Mesothelial cell of epicardium (in vitro differentiated cells): ENCODE results near the gene CHST12. TPM values are rescaled to one million over a fixed set of nuclear protein-coding genes. Genes with fewer than 3 reads are reported as not detected.

Experiments used
- DNase-seq, 2 experiments: peaks; one replicate each; pipeline ENCODE4 v3.0.0; 2021; ENCODE audit warnings: low spot score in 2 of 2; ENCODE audit not compliant: unreplicated experiment in 2 of 2
- H3K27ac Mint-ChIP-seq: 2 replicates; pipeline ENCODE4 v1.8.0; 2021; ENCODE audit warnings: mixed read lengths
- H3K27me3 Mint-ChIP-seq: 2 replicates; pipeline ENCODE4 v1.8.0; 2021; ENCODE audit warnings: low read depth, mixed read lengths
- H3K36me3 Mint-ChIP-seq: 2 replicates; pipeline ENCODE4 v1.8.0; 2021; ENCODE audit warnings: mixed read lengths
- H3K4me1 Mint-ChIP-seq: 2 replicates; pipeline ENCODE4 v1.8.0; 2021; ENCODE audit warnings: mixed read lengths
- H3K4me3 Mint-ChIP-seq: 2 replicates; pipeline ENCODE4 v1.8.0; 2021; ENCODE audit warnings: mild to moderate bottlenecking, moderate library complexity, mixed read lengths
- H3K9me3 Mint-ChIP-seq: 2 replicates; pipeline ENCODE4 v1.8.0; 2021; ENCODE audit warnings: mixed read lengths
- CTCF ChIP-seq: fragments of 200-600 bp; sonication (generic); IDR thresholded peaks from one replicate; pipeline ENCODE4 v1.5.0; 2021; ENCODE audit warnings: antibody characterized with exemption; ENCODE audit not compliant: unreplicated experiment
- total RNA-seq: library from RNA; stranded (reverse); gene quantifications from 3 replicates; pipeline ENCODE4 v1.2.1, GENCODE V29; 2021

Gene CHST12
- total RNA-seq, 1 donor from 2014 or later = 20.4 TPM

- H3K4me3 Mint-ChIP-seq = no peak overlapping the region
- peaks cover 15% of the 10 kb centered on the region for H3K4me1 Mint-ChIP-seq
Observed at GRCh38 chr7:2492038-2492437, 88.6 kb downstream of the CHST12 start.

GRCh38 chr7:2493205-2494164 lies 90.1 kb downstream of the CHST12 start:
- Mint-ChIP-seq H3K4me3 (no peak overlapping the region), H3K36me3 (no peaks in the 10 kb centered on the region), H3K4me1 (peaks cover 25% of the 10 kb centered on the region), H3K27ac (no peak overlapping the region), H3K9me3 (no peaks in the 10 kb centered on the region), H3K27me3 (peaks cover 2% of the 10 kb centered on the region)
- TF ChIP-seq CTCF = no peak
- no peak for DNase-seq

More at GRCh38 chr7:2492038-2492437, 88.6 kb downstream of the CHST12 start:
- DNase-seq = no peak
- Mint-ChIP-seq H3K36me3 (no peaks in the 10 kb centered on the region), H3K27ac (no peak overlapping the region), H3K9me3 (no peaks in the 10 kb centered on the region), H3K27me3 (peaks cover 2% of the 10 kb centered on the region)
- TF ChIP-seq CTCF = no peak

- Mint-ChIP-seq H3K4me3 (no peak overlapping the region), H3K4me1 (peaks cover 31% of the 10 kb centered on the region), H3K36me3 (no peaks in the 10 kb centered on the region), H3K27ac (no peak overlapping the region), H3K9me3 (no peaks in the 10 kb centered on the region), H3K27me3 (peaks cover 2% of the 10 kb centered on the region)
- no peak for TF ChIP-seq CTCF
- no peak for DNase-seq
Observed at GRCh38 chr7:2494191-2495130, 91.0 kb downstream of the CHST12 start.

GRCh38 chr7:2495418-2496299 lies 92.2 kb downstream of the CHST12 start:
- no peak overlapping the region for H3K27ac Mint-ChIP-seq
- TF ChIP-seq CTCF = no peak
- H3K9me3 Mint-ChIP-seq = no peaks in the 10 kb centered on the region
- peaks cover 2% of the 10 kb centered on the region for H3K27me3 Mint-ChIP-seq
- H3K4me3 Mint-ChIP-seq = no peak overlapping the region
- peaks cover 31% of the 10 kb centered on the region for H3K4me1 Mint-ChIP-seq
- no peaks in the 10 kb centered on the region for H3K36me3 Mint-ChIP-seq
- DNase-seq = no peak

- H3K4me1 Mint-ChIP-seq = peaks cover 31% of the 10 kb centered on the region
- H3K36me3 Mint-ChIP-seq = no peaks in the 10 kb centered on the region
- TF ChIP-seq CTCF = no peak
- H3K27me3 Mint-ChIP-seq = peaks cover 2% of the 10 kb centered on the region
- H3K9me3 Mint-ChIP-seq = no peaks in the 10 kb centered on the region
- no peak overlapping the region for H3K4me3 Mint-ChIP-seq
- H3K27ac Mint-ChIP-seq = no peak overlapping the region
- DNase-seq = no peak
Observed at GRCh38 chr7:2496375-2496774, 93.0 kb downstream of the CHST12 start.
